ENCODE results near the gene MEGF6.

DNA sequence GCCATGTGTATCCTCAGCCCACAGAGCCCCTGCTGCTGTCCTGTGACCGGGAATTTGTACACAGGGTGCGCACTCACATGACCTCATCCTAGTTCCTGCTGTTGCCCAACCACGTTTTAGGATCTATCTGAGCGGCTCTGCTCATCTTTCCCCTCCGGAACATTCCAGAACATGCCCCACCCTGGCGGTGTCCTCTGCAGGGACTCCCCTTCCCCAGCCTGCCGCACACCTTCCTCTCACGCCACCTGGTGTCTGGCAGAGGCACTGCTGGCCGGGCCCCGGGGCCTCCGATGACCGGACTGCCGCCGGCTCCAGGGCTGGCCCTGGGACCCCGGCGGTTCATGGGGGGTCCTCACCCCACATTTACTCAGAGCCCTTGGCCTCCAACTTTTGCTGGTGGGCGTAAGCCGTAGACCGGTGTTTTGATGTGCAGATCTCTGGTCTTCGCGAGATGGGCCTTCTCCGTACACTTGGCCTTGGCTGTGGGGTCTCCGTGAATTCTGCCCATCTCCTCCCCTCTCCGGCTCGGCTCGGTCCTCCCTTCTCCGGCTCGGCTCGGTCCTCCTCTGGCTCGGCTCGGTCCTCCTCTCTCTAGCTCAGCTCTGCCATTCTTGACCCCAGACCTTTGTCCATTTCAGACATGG, 127.4 kb downstream of the MEGF6 start:
- no peak for TF ChIP-seq EZH2 (IDR thresholded peaks at IDR 0.05)
- no peak for TF ChIP-seq POLR2AphosphoS5 (IDR thresholded peaks at IDR 0.05; ENCODE audit: borderline replicate concordance, low read depth, low read length)
